ENCODE measurements around the gene ZNF726.

- TF ChIP-seq CTCF (IDR thresholded peaks at IDR 0.05; ENCODE audit: low read depth, low read length, poor library complexity, severe bottlenecking) (no peak), EZH2phosphoT487 (IDR thresholded peaks at IDR 0.05; ENCODE audit: borderline replicate concordance, low read length) (no peak)
Measured at GRCh38 chr19:23876261-23876660, 38.4 kb upstream of the ZNF726 start.

Data from DOHH2 (cell line).